SU-DHL-6 (cell line): ENCODE measurements around the gene CHSY1.

Experiments
- EZH2phosphoT487 ChIP-seq: fragments of 200-600 bp; sonication (generic), shearing (Covaris generic); conservative IDR thresholded peaks from 2 replicates; pipeline ENCODE4 v1.6.1; 2018; ENCODE audit warnings: mild to moderate bottlenecking, antibody characterized with exemption, low read length, moderate library complexity, mixed read lengths
- TF ChIP-seq, protein P1 (sequence below): fragments of 200-600 bp; sonication (generic); IDR thresholded peaks from one replicate; pipeline ENCODE4 v1.5.1; 2017; ENCODE audit warnings: antibody characterized with exemption, mild to moderate bottlenecking, low read length, moderate library complexity; ENCODE audit not compliant: insufficient read depth, poor library complexity, severe bottlenecking

- TF ChIP-seq, protein P1, sequence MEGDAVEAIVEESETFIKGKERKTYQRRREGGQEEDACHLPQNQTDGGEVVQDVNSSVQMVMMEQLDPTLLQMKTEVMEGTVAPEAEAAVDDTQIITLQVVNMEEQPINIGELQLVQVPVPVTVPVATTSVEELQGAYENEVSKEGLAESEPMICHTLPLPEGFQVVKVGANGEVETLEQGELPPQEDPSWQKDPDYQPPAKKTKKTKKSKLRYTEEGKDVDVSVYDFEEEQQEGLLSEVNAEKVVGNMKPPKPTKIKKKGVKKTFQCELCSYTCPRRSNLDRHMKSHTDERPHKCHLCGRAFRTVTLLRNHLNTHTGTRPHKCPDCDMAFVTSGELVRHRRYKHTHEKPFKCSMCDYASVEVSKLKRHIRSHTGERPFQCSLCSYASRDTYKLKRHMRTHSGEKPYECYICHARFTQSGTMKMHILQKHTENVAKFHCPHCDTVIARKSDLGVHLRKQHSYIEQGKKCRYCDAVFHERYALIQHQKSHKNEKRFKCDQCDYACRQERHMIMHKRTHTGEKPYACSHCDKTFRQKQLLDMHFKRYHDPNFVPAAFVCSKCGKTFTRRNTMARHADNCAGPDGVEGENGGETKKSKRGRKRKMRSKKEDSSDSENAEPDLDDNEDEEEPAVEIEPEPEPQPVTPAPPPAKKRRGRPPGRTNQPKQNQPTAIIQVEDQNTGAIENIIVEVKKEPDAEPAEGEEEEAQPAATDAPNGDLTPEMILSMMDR, result no peak
- TF ChIP-seq EZH2phosphoT487, result no peak
Observed at GRCh38 chr15:101159936-101160815, 91.7 kb downstream of the CHSY1 start.
